GM12878 (cell line): ENCODE results near the gene PPAT.

ENCODE experiments used
- EP300 ChIP-seq, 2 experiments: fragments of 150-350 bp in 1 of 2; IDR thresholded peaks; 2 replicates each; pipeline ENCODE4 v1.6.1; 2011 to 2012; ENCODE audit warnings: low read depth in 2 of 2, low read length in 2 of 2, borderline replicate concordance in 1 of 2, improper control_type of control experiment in 1 of 2, inconsistent platforms in 1 of 2; ENCODE audit not compliant: control insufficient read depth in 1 of 2
- KDM1A ChIP-seq: fragments of 200-600 bp; sonication (generic); IDR thresholded peaks from 2 replicates; pipeline ENCODE4 v1.6.1; 2016; ENCODE audit warnings: borderline replicate concordance
- MTA2 ChIP-seq: fragments of 450-650 bp; IDR thresholded peaks from 2 replicates; pipeline ENCODE4 v1.6.1; 2016; ENCODE audit warnings: low read depth, mild to moderate bottlenecking, moderate library complexity
- POLR2A ChIP-seq: IDR thresholded peaks from 2 replicates; pipeline ENCODE4 v1.6.1; 2011; ENCODE audit warnings: low read depth, mild to moderate bottlenecking, low read length
- TF ChIP-seq, protein P1 (sequence below): fragments of 450-650 bp; IDR thresholded peaks from 2 replicates; pipeline ENCODE4 v1.6.1; 2017; ENCODE audit warnings: mild to moderate bottlenecking
- TF ChIP-seq, protein P2 (sequence below): IDR thresholded peaks from 2 replicates; pipeline ENCODE4 v1.6.1; 2011; ENCODE audit warnings: borderline replicate concordance, low read depth, mild to moderate bottlenecking, moderate library complexity, mixed read lengths, low read length; ENCODE audit not compliant: insufficient read depth; ENCODE audit errors: extremely low read length
- TF ChIP-seq, protein P3 (sequence below), 3 experiments: IDR thresholded peaks in 2 of 3; conservative IDR thresholded peaks in 1 of 3; 2 replicates each; pipeline ENCODE4 v1.5.1; 2011; ENCODE audit warnings: low read depth in 3 of 3, low read length in 3 of 3, mild to moderate bottlenecking in 3 of 3, control low read depth in 2 of 3, moderate library complexity in 2 of 3, inconsistent platforms in 1 of 3, mixed read lengths in 1 of 3; ENCODE audit not compliant: control insufficient read depth in 2 of 3, insufficient read depth in 1 of 3; ENCODE audit errors: extremely low read depth in 1 of 3
- TF ChIP-seq, protein P4 (sequence below): IDR thresholded peaks from 2 replicates; pipeline ENCODE4 v1.6.1; 2012; ENCODE audit warnings: low read length, inconsistent platforms
- TF ChIP-seq, protein P5 (sequence below): fragments of 450-650 bp; IDR thresholded peaks from 2 replicates; pipeline ENCODE4 v1.6.1; 2018; ENCODE audit warnings: borderline replicate concordance, mild to moderate bottlenecking; ENCODE audit not compliant: partially characterized antibody
- TF ChIP-seq, protein P6 (sequence below): IDR thresholded peaks from 2 replicates; pipeline ENCODE4 v1.6.1; 2012; ENCODE audit warnings: mild to moderate bottlenecking, low read depth, low read length

DNA sequence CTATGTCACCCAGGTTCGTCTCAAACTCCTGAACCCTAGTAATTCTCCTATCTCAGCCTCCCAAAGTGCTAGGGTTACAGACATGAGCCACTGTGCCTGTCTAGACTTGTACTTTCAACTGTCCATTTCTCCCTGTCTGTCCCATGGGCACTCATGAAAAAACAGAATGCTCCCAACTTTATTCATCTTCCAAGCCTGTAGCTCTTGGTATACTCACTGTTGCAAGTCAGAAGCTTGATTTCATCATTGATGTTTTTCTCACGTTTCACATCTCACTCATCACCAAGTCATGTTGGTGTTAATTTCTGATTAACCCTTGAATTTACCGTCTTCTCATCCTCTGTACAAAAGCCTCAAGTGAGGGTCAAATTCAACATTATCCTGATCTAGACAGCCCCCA is 24.7 kb upstream of the PPAT start:
- TF ChIP-seq KDM1A (no peak), MTA2 (no peak), EP300 (IDR thresholded peaks at IDR 0.05; ENCODE audit: borderline replicate concordance in 1 of 2, control insufficient read depth in 1 of 2, low read depth in 2 of 2, low read length in 2 of 2) (no peak), POLR2A (no peak)
- TF ChIP-seq, protein P1, sequence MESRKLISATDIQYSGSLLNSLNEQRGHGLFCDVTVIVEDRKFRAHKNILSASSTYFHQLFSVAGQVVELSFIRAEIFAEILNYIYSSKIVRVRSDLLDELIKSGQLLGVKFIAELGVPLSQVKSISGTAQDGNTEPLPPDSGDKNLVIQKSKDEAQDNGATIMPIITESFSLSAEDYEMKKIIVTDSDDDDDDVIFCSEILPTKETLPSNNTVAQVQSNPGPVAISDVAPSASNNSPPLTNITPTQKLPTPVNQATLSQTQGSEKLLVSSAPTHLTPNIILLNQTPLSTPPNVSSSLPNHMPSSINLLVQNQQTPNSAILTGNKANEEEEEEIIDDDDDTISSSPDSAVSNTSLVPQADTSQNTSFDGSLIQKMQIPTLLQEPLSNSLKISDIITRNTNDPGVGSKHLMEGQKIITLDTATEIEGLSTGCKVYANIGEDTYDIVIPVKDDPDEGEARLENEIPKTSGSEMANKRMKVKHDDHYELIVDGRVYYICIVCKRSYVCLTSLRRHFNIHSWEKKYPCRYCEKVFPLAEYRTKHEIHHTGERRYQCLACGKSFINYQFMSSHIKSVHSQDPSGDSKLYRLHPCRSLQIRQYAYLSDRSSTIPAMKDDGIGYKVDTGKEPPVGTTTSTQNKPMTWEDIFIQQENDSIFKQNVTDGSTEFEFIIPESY: no peak
- TF ChIP-seq, protein P2, sequence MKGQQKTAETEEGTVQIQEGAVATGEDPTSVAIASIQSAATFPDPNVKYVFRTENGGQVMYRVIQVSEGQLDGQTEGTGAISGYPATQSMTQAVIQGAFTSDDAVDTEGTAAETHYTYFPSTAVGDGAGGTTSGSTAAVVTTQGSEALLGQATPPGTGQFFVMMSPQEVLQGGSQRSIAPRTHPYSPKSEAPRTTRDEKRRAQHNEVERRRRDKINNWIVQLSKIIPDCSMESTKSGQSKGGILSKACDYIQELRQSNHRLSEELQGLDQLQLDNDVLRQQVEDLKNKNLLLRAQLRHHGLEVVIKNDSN: no peak
- TF ChIP-seq, protein P3, sequence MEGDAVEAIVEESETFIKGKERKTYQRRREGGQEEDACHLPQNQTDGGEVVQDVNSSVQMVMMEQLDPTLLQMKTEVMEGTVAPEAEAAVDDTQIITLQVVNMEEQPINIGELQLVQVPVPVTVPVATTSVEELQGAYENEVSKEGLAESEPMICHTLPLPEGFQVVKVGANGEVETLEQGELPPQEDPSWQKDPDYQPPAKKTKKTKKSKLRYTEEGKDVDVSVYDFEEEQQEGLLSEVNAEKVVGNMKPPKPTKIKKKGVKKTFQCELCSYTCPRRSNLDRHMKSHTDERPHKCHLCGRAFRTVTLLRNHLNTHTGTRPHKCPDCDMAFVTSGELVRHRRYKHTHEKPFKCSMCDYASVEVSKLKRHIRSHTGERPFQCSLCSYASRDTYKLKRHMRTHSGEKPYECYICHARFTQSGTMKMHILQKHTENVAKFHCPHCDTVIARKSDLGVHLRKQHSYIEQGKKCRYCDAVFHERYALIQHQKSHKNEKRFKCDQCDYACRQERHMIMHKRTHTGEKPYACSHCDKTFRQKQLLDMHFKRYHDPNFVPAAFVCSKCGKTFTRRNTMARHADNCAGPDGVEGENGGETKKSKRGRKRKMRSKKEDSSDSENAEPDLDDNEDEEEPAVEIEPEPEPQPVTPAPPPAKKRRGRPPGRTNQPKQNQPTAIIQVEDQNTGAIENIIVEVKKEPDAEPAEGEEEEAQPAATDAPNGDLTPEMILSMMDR (IDR thresholded peaks at IDR 0.05 in 2 of 3, conservative IDR thresholded peaks at IDR 0.05 in 1 of 3; ENCODE audit: control insufficient read depth in 2 of 3, extremely low read depth in 1 of 3, insufficient read depth in 1 of 3, low read depth in 3 of 3, low read length in 3 of 3): no peak
- TF ChIP-seq, protein P4, sequence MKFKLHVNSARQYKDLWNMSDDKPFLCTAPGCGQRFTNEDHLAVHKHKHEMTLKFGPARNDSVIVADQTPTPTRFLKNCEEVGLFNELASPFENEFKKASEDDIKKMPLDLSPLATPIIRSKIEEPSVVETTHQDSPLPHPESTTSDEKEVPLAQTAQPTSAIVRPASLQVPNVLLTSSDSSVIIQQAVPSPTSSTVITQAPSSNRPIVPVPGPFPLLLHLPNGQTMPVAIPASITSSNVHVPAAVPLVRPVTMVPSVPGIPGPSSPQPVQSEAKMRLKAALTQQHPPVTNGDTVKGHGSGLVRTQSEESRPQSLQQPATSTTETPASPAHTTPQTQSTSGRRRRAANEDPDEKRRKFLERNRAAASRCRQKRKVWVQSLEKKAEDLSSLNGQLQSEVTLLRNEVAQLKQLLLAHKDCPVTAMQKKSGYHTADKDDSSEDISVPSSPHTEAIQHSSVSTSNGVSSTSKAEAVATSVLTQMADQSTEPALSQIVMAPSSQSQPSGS: no peak
- TF ChIP-seq, protein P5, sequence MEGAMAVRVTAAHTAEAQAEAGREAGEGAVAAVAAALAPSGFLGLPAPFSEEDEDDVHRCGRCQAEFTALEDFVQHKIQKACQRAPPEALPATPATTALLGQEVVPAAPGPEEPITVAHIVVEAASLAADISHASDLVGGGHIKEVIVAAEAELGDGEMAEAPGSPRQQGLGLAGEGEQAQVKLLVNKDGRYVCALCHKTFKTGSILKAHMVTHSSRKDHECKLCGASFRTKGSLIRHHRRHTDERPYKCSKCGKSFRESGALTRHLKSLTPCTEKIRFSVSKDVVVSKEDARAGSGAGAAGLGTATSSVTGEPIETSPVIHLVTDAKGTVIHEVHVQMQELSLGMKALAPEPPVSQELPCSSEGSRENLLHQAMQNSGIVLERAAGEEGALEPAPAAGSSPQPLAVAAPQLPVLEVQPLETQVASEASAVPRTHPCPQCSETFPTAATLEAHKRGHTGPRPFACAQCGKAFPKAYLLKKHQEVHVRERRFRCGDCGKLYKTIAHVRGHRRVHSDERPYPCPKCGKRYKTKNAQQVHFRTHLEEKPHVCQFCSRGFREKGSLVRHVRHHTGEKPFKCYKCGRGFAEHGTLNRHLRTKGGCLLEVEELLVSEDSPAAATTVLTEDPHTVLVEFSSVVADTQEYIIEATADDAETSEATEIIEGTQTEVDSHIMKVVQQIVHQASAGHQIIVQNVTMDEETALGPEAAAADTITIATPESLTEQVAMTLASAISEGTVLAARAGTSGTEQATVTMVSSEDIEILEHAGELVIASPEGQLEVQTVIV: no peak
- TF ChIP-seq, protein P6, sequence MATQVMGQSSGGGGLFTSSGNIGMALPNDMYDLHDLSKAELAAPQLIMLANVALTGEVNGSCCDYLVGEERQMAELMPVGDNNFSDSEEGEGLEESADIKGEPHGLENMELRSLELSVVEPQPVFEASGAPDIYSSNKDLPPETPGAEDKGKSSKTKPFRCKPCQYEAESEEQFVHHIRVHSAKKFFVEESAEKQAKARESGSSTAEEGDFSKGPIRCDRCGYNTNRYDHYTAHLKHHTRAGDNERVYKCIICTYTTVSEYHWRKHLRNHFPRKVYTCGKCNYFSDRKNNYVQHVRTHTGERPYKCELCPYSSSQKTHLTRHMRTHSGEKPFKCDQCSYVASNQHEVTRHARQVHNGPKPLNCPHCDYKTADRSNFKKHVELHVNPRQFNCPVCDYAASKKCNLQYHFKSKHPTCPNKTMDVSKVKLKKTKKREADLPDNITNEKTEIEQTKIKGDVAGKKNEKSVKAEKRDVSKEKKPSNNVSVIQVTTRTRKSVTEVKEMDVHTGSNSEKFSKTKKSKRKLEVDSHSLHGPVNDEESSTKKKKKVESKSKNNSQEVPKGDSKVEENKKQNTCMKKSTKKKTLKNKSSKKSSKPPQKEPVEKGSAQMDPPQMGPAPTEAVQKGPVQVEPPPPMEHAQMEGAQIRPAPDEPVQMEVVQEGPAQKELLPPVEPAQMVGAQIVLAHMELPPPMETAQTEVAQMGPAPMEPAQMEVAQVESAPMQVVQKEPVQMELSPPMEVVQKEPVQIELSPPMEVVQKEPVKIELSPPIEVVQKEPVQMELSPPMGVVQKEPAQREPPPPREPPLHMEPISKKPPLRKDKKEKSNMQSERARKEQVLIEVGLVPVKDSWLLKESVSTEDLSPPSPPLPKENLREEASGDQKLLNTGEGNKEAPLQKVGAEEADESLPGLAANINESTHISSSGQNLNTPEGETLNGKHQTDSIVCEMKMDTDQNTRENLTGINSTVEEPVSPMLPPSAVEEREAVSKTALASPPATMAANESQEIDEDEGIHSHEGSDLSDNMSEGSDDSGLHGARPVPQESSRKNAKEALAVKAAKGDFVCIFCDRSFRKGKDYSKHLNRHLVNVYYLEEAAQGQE: no peak
